ENCODE measurements around the gene PPFIA3.

The PPFIA3 gene

DNA sequence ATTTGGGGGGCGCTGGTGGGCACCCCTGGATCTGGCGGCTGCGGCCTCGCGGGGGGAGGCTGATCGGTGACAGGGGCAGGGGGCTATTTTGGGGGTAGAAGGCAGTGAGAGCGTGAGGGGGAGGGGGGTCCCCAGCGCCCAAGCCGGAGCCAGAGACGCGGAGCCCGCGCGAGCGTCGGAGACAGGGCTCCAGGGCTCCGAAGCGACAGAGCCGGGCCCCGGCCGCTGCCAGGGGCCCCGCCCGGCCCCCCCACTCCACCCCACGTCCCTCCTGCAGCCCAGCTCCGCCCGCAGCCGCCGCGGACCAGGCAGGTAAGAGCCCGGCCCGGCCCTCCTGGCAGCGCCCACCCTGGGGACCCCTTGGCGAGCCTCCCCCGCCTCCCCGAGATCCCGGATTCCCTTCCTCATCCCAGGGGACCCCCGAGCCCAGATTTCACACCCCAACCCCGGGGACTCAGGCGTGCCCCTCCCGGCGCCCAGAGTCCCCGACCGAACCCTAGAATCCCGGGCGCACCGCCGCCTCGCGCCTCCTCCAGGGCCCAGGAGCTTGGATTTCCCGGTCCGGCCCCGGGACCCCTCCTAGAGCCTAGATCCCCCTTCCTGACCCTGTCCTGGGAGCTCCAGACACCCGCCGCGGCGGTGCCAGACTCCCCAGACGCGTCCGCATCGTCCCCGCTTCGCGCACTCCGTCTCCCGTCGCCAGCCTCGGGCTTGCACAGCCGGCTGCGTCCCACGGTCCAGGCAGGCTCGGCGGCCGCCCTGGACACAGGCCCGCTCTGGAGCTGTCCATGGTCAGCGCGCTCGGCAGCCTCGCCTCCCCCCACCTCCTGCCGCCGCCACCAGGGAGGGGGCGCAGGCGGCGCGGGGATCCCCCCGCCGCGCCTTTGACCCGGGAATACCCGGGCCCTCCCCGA is at the start of gene PPFIA3:
PPFIA3 (plus strand) TSS at position 134 of the 914 bp plus-strand sequence. CDS start 8,330 bp downstream, outside the sequence.
- peak; percentile 21 for DNase-seq

DNA sequence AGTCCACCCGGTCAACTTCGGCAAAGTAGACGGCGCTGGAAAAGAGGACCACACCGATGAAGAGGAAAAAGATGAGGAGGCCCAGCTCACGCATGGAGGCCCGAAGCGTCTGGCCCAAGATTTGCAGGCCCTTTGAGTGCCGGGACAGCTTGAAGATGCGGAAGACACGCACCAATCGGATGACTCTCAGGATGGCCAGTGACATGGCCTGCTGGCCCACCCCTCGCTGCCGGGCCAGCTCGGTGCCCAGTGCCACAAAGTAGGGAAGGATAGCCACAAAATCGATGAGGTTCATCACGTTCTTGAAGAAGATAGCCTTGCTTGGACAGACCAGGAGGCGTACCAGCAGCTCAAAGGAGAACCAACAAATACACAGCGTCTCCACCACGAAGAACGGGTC is 48.9 kb upstream of the PPFIA3 start:
- no peak for DNase-seq

DNA sequence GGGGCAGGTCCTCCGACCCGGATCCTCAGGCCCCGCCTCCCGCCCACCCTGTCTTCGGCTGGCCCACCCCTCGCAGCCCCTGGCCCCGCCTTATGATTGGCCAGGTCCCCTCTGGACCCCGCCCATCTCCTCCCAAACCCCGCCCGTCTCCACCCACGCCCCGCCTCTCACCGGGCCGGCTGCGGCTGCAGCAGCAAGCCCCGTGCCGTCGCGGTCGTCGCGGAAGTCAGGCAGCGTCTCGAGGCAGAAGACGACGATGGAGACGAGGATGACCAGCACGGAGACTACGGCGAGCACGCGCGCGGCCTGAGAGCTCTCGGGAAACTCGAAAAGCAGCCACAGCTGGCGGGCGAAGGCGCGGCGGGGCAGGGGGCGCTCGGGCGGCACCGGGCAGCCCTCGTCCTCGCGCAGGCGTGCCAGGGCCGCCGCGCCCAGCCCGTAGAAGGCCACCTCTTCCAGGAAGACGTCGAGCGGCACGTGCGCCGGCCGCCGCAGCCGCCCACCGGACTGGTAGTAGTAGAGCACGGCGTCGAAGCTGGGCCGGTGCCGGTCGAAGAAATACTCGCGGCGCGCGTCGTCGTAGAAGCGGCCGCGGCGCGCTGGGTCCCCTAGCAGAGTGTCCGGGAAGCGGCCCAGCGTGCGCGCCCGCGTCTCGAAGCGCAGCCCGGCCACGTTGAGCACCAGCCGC is 47.3 kb upstream of the PPFIA3 start:
- no peak for DNase-seq

DNA sequence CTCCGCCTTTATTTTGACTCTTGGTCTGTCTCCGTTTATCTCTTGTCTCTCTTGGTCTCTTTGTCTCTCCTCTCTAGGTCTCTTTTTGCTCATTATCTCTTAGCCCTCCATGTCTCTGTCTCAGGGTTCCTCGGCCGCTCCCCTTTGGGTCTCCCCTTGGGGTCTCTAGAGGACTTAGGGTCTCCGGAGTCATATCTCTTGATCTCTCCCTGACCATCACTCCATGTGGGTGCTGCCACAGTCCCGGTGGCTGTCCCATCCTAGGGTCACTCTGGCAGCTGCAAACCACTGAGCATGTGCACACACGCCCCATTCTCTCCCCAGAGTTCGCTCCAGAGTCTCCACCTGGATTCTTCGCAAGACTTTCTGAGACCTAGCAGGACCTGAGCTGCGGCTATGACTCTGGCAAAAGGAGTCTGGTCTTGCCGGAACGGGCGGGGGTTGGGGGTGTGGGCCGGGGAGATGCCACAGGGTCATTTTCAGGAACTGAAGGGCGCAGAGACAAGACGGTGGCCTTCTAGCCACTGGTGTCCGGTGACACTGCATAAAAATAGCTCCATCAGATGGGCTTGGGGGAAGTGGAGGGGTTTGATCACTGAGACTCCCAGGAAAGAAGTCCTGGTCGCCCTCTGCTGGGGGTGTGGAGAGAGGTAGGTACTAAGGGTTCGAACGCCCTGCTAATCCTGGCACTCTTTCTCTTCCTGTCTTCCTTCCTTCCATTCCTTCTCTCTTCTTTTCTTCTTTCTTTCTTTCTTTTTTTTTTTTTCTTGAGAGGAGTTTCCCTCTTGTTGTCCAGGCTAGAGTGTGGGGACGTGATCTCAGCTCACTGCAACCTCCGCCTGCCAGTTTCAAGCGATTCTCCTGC is 45.6 kb upstream of the PPFIA3 start:
- no peak for DNase-seq

DNA sequence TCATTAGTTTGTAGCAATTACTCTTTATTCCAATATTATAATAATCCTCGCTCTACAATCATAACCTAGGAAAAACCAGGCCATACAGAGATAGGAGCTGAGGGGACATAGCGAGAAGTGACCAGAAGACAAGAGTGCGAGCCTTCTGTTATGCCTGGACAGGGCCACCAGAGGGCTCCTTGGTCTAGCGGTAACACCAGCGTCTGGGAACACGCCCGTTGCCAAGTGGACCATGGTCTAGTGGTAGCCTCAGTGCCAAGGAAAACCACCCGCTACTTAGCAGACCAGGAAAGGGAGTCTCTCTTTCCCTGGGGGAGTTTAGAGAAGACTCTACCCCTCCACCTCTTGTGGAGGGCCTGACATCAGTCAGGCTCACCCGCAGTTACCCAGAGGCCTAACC is 44.5 kb upstream of the PPFIA3 start:
- peak; percentile 65 for DNase-seq

DNA sequence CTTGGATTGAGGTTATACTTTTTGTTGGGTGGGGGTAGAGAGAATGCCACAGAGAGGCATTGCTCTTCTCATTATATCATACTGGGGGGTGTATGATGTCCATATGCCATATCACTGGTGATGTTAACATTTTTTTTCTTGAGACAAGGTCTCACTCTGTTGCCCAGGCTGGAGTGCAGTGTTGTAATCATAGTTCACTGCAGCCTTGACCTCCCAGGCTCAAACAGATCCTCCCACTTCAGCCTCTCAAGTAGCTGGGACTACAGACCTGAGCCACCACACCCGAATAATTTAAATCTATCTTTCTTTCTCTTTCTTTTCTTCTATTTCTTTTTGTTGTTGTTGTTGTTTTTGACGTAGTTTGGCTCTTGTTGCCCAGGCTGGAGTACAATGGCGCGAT is 39.0 kb upstream of the PPFIA3 start:
- DNase-seq = no peak

DNA sequence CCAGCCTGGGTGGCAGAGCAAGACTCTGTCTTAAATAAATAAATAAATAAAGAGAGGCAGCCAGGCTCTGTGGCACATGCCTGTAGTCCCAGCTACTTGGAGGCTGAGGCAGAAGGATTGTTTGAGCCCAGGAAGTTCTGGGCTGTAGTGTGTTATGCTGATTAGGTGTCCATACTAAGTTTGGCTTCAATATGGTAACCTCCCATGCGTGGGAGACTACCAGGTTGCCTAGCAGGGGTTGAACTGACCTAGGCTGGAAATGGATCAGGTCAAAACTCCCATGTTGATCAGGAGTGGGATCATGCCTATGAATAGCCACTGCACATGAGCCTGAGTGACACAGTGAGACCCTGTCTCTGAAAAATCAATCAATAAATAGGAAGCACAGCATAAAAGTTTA is 38.1 kb upstream of the PPFIA3 start:
- DNase-seq = no peak

DNA sequence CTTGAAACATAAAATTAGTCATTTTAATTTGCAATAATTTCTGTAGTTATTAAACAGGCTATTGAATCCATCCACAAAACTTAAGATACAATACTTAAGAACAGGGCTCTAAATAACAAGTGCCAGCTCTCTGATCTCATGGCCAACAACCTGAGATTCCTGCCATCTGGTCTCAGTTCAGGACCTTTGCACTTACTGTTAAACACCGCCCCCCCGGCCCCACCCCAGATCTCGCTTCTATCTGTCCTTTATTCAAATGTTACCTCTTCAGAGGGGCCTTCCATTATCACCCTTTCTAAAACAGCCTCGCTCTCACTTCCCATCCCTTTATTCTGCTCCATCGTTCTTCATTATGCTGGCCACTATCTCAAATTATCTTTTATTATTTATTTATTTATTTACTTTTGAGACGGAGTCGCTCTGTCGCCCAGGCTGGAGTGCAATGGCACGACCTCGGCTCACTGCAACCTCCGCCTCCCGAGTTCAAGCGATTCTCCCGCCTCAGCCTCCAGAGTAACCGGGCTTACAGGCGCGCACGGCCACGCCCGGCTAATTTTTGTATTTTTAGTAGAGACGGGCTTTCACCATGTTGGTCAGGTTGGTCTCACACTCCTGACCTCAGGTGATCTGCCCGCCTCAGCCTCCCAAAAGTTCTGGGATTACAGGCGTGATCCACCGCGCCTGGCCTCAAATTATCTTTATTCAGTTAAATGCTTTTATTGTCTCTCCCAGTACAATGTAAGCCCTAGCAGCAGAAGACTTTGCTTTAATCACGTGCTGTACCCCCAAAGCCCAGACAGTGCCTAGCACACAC is 34.9 kb upstream of the PPFIA3 start:
- no peak for DNase-seq

DNA sequence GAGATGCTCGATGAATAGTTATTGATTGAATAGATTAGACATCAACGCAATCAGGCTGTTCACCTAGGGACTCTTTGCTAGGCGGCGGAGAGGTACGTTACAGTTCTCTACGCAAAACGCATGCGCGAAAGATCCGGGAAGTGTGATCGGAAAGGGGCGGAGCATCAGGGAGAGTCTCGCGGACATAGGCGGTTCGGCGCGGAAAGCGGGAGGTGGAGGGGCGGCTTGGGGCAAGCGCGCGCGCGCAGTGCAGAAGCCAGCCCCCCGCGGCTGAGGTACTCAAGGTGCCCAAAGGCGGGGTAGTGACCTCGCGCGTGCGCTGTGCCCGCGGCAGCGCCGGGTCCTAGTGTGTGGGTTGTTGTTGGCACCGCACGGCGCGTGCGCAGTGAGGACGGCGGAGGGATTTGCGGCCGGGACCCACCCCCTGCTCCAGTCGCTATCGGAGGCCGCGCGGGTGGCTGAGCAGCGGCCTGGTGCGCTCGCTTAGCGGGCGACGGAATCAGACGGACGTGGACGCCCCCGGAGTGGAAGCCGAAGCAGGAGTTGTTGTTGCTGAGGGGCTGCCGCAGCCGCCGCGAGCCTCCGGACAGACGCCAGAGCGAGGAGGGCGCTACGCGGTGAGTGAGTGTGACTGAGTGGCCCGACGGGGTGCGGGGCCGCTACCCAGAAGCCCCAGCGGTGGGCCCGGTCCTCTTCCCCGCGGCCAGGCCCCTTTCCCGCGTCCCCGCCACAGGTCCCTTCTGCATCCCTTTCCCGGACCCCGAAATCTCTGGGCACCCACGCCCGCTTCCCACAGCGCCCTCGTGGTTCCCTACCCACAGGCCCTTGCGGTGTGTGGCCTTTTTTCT is 34.1 kb upstream of the PPFIA3 start, which contains the start of gene SNRNP70:
SNRNP70 (plus strand) TSS at position 432 of the 848 bp plus-strand sequence. CDS start 964 bp downstream, outside the sequence.
- DNase-seq = peak; percentile 97

DNA sequence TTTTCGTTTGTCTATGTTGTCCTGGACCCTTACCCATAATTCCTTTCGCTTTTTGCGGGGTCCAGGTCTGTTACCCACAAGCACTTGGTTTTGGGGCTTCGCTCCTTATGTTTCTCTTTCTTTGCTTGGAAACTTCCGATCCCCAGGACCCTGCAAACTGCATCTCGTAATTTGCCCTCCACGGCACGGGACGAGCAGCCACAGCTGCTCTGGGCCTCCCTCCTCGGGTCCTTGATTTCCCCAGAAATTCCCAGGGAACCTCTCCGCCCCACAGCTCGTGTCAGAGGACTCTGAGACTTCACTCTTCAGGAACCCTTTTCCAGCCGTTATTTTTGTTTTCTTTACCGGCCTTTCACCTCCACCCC is 33.5 kb upstream of the PPFIA3 start:
- no peak for DNase-seq

DNA sequence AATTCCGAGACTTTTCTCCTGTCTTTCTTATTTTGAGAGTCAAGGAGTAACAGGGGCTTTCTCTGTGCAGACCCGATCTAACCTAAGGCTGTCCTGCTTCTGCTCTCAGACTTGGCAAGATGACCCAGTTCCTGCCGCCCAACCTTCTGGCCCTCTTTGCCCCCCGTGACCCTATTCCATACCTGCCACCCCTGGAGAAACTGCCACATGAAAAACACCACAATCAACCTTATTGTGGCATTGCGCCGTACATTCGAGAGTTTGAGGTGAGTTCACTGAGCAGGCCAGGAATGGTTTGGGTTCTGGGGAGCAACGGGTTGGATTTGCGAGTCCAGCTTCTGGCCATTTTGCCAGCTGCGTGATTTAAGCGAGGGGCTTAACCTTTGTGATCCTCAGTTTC is 33.0 kb upstream of the PPFIA3 start:
- no peak for DNase-seq

DNA sequence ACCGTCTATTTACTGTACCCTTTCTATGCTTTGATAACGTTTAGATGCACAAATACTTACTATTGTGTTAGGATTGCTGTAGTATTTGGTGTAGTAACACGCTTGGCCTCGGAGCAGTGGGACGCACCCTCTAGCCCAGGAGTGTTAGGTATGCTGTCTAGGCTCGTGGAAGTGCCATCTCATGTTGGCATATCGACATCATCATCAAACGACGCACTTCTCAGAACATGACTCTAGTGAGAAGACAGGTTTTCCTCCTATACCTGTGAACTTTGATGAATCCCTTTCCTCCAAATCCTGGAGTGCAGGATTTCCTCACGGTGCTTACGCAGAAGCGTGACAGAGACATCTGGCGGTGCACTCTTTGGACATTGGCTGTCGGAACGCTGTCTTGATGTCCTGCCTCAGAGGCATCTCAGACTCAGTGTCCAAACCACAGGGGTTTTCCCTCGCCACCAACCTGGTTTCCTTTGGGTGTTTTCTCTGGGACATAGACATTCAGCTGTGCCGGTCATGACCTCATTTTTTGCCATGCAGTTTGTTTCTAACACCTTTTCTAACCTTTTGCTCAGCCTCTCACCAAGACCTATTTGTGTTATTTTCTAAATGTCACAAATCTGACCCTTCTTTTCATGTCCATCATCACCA is 27.8 kb upstream of the PPFIA3 start:
- no peak for DNase-seq

DNA sequence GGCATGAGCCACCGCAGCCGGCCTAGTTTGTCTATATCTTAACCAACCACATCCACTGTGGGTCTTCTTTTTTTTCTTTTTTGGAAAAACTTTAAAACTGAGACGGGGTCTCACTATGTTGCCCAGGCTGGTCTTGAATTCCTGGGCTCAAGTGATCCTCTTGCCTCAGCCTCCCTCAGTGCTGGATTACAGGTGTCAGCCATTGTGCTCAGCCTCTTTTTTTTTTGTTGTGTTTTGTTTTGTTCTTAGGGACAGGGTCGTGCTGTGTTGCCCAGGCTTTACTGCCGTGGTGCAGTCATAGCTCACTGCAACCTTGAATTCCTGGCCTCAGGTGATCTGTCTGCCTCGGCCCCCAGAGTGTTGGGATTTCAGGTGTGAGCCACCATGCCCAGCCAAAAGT is 26.7 kb upstream of the PPFIA3 start:
- no peak for DNase-seq

DNA sequence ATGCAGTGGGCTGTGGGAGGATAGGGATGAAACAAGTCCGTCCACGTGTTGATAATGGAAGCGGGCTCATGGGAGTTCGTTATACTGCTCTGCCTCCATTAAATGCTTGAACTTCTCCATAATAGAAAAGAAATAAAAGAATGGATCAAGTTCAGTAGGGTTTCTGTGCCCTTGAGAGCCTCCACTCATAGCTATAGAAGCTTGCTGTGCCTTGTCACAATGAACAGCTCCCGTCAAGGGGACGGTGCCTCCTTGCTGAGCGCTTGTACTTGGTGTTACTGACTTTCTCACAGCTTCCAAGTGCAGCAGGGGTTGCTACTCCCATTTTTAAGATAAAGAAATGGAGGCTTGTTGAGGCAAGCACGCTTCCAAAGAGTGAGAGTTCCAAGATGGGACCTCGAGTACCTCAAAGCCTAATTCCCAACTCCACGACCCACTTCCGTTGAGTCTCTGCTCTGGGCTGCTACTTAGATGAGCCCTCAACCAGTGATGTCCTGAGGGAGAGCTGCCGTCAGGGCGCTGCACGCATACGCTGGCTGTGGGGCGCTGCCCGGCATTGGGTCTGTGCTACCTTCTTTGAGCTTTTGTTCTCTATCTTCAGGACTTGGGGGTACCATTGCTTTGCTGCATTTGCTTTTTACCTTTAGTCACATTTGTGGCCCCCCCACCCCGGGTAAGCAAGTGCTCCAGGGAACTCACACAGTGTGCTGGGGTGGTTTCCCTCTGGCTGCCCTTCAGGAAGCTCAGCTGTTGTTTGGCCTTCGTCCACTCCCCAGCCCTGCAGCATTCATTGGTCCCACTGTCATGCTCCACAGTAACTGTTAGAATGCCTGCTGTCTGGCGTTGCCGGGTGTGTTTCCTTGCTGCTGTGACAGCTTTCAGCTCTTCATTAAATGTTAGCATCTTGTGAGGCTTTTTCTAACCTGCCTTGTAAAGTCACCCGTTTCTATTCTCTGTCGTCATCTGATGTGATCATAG is 24.6 kb upstream of the PPFIA3 start:
- DNase-seq = no peak

DNA sequence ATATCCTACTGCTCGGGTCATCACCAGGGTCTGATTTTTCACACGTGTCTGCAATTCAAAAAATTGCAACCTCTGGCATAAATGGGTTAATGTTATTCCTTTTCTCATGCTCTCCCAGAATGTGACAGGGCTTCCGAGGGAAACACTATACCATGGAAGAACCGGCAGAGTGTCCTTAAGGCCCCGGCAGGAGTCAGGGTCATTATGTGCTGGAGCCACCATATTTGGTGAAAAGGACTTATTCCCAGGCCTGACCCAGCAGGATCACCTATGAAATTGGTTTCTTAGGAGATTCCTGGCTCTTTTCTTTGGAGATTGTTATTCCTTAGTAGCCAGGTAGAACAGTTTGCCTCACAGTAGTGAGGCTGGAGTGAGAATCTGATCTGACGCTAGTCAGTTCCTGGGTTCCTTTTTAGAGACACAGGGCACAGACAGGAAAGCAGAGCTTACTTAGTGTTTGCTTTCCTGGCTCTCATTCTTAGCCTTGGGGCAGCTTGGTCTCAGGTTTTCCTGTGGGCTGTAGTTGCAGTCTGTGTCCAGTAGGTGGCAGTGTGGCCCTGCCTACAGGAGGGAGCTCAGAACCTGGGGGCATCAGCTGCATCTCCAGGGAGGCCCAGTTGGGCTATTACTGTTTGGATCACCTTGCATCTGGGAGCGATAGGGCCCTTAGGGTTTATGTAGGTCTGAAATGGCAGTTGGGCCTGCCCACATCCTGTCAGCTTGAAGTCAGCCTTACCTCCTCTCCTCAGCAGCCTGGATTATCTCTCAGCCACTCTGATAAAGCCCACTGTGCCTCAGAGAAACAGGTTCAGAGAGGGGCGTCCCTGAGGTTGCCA is 21.7 kb upstream of the PPFIA3 start:
- peak; percentile 44 for DNase-seq

DNA sequence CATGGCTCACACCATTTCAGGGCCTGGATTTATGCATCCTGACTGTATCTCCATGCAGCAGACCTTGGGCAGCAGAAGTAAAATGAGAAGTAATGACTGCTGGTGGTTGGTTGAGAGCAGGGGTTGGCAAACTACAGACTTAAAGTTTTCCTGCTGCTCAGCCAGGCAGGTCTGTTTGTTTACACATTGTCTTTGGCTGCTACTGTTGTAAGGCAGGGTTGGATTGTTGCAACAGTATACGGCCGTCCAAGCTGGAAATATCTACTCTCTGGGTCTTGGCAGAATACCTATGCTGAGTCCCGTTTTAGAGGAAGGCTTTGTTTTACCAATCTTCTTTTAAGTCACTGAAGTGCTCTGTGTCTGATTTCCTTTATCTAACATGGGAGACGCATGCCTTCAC is 20.5 kb upstream of the PPFIA3 start:
- no peak for DNase-seq

DNA sequence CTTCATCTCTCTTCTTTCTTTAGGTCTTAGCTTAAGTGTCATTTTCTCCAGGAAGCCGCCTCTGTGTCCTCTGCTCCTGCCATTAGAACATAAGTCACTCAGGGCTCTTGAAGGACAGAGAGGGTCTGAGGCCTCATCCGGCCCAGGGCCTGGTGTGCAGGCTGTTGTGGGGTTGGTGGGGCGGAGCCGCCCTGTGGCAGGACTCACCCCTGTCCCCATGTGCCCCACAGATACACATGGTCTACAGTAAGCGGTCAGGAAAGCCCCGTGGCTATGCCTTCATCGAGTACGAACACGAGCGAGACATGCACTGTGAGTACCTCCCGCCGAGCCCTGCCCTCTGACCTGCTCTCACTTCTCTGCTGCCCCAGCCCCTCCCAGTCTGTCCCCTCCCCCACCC is 18.2 kb upstream of the PPFIA3 start:
- DNase-seq = no peak

DNA sequence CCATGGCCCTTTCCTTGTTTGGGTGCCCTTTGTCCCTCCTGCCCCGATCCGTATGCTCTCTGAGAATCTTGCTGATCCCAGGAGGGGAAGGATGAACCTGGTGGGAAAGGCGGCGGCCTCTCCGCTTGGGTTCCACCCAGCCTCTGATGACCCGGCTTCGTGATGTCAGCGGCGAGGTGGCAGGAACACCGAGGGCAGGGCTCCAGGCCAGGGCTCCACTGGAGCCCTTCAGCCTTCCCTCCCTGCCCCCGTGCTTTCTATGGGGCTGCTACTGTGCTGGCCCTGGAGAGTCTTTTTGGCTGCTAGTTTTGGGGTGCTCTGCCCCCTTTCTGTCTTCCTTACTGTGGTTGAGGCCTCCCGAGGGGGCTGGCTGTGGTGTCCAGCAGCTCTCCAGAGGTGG is 17.0 kb upstream of the PPFIA3 start:
- DNase-seq = no peak
